HPDE6-E6E7 (cell line): Measurements from ENCODE around the gene VAV1.
"Not testable (repeated sequence)": the region's sequence is repeated elsewhere in the genome, so short reads cannot be mapped to it uniquely, and the experiment has no call there.

ENCODE experiments used
- DNase-seq: peaks from one replicate; pipeline ENCODE4 v3.0.0; 2011; ENCODE audit warnings: missing footprints; ENCODE audit errors: extremely low spot score

Gene VAV1

GRCh38 chr19:6787393-6787792, 14.9 kb downstream of the VAV1 start:
- no peak for DNase-seq

DNA sequence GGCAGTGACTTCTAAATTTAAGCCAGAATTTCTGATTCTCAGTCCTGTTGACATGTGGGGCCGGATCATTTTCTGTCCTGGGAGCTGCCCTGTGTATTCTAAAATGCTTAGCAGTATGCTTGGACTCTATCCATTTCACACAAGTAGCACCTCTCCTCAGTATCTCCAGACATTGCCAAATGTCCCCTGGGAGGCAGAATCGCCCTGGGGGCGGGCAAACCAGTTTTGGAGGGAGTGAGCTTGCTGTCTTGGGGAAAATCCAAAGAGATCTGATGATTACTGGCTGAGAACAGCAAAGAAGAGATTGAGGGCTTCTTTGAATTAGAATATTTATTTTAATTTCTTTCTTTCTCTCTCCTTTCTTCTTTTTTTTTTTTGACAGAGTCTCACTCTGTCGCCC, 16.4 kb downstream of the VAV1 start:
- no peak for DNase-seq

DNA sequence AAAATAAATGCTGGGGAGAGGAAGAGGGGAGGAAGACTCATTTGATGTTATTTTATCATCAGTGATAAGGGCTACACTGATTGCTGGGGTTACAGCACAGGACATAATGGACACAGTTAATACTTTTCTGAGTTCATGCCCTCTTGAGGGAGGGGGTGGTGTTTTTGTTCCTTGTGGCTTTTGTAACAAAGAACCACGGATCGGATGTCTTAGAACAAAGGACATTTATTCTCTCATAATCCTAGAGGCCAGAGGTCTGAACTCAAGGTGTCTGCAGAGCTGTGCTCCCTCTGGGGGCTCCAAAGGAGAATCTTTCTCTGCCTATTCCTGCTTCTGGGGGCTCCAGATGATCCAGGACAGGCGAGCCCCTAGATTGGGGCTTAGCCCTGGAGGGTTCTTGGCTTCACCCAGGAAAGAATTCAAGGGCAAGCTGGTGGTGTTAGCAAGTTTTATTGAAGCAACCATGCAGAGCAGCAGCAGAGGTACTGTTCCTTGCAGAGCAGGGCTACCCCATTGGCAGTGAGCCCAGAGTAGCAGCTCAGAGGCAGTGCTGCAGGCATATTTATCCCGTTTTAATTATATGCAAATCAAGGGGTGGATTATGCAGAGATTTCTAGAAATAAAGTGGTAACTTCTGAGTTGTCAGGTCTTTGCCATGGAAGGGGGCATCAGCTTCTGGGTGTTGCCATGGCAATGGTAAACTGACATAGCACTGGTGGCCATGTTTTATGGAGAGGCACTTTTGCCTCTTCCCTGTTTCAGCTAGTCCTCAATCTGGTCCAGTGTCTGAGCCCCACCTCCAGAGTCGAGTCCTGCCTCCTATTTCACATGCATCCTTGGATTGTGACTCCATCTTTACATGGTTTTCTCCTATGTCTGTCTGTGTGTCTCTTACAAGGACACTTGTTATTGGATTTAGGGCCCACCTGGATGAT, 18.0 kb downstream of the VAV1 start:
- DNase-seq = no peak

GRCh38 chr19:6791237-6791636, 18.7 kb downstream of the VAV1 start:
- no peak for DNase-seq

DNA sequence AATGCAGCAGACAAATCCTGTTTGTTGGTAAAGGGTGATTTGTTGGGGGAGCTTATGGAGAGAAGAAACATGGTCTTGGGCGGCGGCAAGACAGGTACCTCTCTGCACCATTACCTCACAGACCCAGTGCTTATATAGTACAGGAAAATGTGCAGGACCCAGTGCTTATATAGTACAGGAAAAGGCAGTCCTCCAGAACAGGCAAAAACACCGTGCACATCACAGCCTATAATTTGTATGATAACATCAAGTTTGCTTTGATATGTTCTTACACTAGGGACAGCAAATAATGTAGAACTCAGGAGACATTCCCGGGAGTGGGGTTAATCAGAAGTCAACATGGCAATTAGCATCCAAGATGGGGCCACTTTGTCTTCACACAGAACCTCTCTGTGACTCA, 20.9 kb downstream of the VAV1 start:
- DNase-seq = no peak

DNA sequence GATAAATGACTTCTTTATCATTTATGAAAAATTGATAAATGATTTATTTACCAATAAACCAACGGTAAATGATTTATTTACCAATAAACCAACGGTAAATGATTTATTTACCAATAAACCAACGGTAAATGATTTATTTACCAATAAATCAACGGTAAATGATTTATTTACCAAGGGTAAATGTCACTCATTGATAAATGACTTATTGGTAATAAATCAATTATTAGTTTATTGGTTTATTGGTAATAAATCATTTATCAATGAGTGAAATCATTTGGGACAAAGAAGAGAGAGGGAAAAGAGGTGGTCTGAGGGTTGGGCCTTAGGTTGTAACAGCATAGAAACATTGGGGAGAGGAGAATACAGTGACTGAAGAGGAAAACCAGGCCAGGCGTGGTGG, 21.5 kb downstream of the VAV1 start:
- no peak for DNase-seq

DNA sequence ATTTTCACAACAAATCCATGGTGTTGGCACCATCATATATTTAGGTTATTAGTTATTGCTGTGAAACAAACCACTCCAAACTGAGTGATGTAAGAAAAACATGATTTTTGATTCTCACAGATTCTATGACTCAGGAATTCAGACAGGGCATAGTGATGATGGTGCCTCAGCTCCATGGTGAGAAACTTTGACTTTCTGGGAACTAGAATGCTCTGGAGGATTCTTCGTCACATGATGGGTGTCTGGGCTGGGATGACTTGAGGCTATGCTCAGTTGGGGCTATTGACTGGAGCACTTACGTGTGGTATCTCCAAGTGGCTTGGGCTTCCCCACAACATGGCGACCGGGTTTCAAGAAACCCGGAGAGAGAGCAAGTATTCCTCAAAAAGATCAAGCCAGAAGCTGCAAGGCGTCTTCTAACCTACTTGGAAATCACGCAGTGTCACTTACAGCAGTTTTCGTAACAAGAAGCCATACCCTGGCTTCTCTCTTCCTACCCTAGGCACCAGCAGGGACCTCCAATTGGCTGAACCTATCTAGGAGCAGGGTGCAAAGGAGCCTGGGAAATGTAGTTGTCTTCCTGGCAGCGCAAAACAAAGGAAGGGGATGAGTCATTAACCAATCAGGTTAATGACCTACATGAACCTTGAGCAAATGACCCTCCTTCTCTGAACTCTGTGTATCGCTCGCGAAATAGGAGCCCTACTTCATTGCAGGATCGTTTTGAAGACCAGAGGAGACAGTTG, 22.4 kb downstream of the VAV1 start:
- DNase-seq = no peak

DNA sequence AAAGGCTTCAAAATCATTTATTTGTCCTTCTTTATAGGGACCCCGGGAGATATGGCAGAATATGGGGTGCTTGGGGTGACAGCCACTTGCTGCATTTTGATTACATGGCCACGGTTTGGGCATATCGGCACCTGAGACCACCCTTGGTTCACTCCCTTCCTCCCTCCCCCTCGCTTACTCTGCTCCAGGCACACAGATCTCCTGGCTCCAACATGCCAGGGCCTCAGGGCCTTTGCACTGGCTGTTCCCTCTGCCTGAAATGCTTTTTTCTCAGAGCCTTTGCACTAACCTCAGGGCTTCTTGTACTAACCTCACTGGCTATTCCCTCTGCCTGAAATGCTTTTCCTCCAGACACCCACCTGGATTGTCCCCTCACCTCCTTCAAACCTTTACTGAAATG, 23.8 kb downstream of the VAV1 start:
- DNase-seq = no peak

- DNase-seq = no peak
These were observed 25.1 kb downstream of the VAV1 start for GRCh38 chr19:6797646-6798045.

- DNase-seq = not testable (repeated sequence)
These were observed 27.8 kb downstream of the VAV1 start for GRCh38 chr19:6800160-6800790.

- DNase-seq = peak; percentile 88
These were observed 28.5 kb downstream of the VAV1 start for GRCh38 chr19:6800991-6801484.

DNA sequence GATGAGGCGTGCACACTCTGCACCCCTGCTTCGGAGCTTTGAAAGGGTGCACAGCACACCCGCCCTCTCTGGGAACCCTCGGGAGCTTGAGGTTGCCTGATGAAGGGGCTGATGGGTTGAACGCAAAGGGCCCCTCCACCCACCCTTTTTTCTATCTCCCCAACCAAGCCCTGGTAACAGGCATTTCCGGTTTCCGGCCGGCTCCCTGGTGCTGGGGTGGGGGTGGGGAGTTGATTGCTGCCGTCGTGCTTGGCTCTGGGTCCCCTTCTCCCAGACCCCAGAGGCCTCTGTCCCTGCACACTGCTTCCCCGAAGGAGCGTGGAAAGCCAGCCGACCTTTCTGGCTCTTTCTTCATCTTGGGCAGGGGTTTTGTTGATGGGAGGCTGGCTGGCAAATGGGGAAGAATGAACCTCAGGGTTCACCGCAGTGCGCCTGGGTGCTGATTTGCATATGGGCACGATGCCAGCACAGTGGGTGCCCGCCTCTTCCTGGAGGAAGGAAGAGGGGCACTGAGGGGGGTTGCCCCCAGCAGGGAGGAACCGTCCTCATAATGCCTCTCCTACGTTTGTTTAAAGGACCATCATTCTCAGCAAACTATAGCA, 29.1 kb downstream of the VAV1 start:
- peak; percentile 53 for DNase-seq

DNA sequence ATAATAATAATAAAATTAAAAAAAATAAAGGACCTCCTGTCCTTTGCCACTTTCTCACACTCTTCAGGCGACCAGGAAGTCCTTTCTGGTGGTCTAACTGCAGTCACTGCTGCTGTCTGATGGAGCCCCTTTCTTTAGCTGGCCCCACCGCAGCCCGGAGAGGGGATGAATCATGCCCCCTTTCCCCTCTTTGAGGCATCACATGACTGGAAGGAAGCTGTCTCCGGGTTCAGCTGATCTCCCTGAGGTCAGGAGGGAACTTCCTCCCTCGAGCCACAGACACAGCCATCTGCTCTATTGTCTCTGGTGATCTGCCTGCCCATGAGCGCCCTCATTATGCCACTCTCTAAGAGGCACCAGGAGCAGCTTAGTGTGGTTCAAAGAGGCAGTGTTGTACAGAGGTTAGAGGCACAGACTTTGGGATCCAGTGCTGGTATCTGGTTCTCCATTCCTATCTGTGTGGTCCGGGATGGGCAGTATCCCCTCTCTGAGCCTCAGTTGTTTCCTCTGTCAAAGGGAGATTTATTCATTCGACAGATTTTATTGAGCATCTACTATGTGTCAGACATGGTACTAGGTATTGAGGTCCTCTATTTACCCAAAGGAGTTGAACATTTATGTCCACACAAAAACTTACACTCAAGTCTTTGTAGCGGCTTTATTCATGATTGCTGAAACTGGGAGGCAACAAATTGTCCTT, 30.0 kb downstream of the VAV1 start:
- DNase-seq = peak; percentile 13

DNA sequence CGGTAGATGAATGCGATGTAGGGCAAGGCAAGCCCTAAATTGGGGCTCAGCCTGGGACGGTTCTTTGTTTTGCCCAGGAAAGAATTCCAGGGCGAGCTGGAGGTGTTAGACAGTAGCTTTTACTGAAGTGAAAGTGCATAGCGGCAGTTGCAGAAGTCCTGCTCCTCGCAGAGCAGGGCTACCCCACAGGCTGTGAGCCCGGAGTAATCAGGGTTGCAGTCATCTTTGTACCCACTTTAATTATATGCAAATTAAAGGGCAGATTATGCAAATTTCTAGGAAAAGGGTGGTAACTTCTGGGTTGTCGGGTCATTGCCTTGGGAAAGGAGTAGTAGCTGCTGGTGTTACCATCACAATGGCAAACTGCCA, 30.5 kb downstream of the VAV1 start:
- no peak for DNase-seq

DNA sequence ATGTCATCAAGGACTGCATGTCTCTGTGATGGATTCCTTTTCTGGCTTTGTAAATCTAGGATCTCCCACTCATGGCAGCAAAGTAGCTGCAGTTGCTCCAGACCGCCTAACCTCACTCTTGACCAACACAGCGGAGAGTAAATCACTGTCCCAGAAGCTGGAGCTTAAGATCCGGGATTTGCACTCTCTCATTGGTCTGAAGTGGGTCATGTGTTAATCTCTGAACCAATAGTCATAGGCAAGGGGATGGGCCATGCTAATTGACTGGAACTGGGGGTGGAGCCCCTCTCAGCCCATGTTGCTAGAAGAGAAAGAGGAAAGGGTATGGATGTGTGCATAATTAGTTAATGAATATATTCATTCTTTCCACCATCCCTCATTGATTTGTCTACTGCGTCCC, 34.0 kb downstream of the VAV1 start:
- DNase-seq = no peak

- DNase-seq = no peak
These were observed 34.8 kb downstream of the VAV1 start for GRCh38 chr19:6807291-6807690.

GRCh38 chr19:6808494-6808893, 36.0 kb downstream of the VAV1 start:
- DNase-seq = no peak

GRCh38 chr19:6809262-6809661, 36.8 kb downstream of the VAV1 start:
- no peak for DNase-seq

DNA sequence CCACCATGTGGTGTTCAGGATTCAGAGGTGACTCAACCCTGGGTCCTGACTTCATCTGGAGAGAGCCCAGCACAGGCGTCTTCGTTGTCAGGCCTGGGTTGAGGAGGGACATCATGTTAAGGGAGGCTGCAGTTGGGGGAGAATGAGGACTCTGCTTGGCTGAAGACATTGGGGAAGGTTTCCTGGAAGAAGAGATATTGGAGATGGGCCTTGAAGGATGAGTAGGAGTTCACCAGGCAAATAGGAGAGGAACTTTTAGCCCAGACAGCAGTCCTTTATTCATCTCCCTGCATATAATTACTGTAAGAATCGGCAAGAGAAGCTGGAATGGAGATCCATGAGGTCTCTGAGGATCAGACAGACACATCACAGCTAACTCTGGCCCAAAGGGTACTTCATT, 38.9 kb downstream of the VAV1 start:
- no peak for DNase-seq

DNA sequence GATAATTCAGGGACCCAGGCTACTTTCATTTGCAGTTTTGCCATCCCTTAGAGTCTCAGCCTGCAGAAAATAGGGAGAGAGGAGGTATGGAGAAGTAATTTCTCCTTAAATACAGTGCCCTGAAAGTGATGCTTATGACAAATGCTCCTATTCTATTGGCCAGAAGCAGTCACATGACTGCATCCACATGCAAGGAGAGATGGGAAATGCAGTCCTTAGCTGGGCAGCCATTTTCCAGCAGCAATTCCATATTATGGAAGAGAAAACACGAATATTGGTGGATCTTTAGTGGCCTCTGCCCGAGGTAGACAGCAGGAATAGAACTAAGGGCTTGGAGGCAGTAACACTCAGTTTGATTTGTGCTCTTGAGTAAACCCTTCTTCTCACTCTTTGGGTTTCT, 39.4 kb downstream of the VAV1 start:
- DNase-seq = peak; percentile 76

DNA sequence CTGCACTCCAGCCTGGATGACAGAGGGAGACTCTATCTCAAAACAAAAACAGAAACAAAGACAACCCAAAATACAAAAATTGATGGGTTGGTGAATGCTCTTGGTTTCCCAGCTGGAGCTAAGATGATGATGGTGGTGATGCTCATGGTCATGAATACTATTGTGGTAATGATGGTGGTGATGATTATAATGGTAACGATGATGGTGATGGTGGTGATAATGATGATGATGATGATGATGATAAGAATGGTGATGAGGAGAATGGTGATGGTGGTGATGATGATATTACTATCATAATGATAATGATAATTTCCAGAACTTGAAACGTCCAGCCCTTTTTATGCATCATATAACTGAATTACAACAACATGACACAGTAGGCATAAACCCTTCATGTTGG, 40.1 kb downstream of the VAV1 start:
- DNase-seq = no peak
